ENCODE measurements around the gene EXPH5.
A peak's percentile ranks its signal among the peaks of the same experiment; 100 is the strongest.

EXPH5 gene

GRCh38 chr11:108497317-108498045, 96.1 kb downstream of the EXPH5 start (continued):
- TF ChIP-seq, protein P1, sequence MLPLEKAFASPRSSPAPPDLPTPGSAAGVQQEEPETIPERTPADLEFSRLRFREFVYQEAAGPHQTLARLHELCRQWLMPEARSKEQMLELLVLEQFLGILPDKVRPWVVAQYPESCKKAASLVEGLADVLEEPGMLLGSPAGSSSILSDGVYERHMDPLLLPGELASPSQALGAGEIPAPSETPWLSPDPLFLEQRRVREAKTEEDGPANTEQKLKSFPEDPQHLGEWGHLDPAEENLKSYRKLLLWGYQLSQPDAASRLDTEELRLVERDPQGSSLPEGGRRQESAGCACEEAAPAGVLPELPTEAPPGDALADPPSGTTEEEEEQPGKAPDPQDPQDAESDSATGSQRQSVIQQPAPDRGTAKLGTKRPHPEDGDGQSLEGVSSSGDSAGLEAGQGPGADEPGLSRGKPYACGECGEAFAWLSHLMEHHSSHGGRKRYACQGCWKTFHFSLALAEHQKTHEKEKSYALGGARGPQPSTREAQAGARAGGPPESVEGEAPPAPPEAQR (tag by site-specific recombination; IDR thresholded peaks at IDR 0.05): no peak
- TF ChIP-seq SALL2 (tag by site-specific recombination; IDR thresholded peaks at IDR 0.05; ENCODE audit: borderline replicate concordance) (no peak), ZNF830 (tag by site-specific recombination; IDR thresholded peaks at IDR 0.05; ENCODE audit: low read depth) (no peak), ZNF529 (tag by site-specific recombination; IDR thresholded peaks at IDR 0.05; ENCODE audit: insufficient replicate concordance) (no peak), ZNF707 (tag by site-specific recombination; IDR thresholded peaks at IDR 0.05) (no peak), ZFP41 (tag by site-specific recombination; IDR thresholded peaks at IDR 0.05; ENCODE audit: borderline replicate concordance) (no peak), ZNF221 (tag by site-specific recombination; IDR thresholded peaks at IDR 0.05; ENCODE audit: borderline replicate concordance) (no peak), ZNF621 (tag by site-specific recombination; IDR thresholded peaks at IDR 0.05) (no peak), GLI2 (tag by site-specific recombination; IDR thresholded peaks at IDR 0.05; ENCODE audit: borderline replicate concordance, low read depth) (no peak), BCL11A (tag by site-specific recombination; IDR thresholded peaks at IDR 0.05; ENCODE audit: low read depth) (peak; percentile 48; the same call in 1 of the 2 replicates), ZNF121 (tag by site-specific recombination; IDR thresholded peaks at IDR 0.05) (no peak), MYNN (tag by site-specific recombination; IDR thresholded peaks at IDR 0.05; ENCODE audit: borderline replicate concordance) (no peak), ZNF354C (tag by site-specific recombination; IDR thresholded peaks at IDR 0.05; ENCODE audit: borderline replicate concordance, low read depth) (no peak), MEIS1 (CRISPR knock-in tag; IDR thresholded peaks at IDR 0.05; ENCODE audit: borderline replicate concordance) (no peak), ZNF777 (tag by site-specific recombination; IDR thresholded peaks at IDR 0.05; ENCODE audit: borderline replicate concordance) (no peak), ZNF544 (tag by site-specific recombination; IDR thresholded peaks at IDR 0.05) (no peak), BCL11B (tag by site-specific recombination; IDR thresholded peaks at IDR 0.05; ENCODE audit: low read depth) (peak; percentile 47; the same call in 1 of the 2 replicates), ZIC2 (tag by site-specific recombination; IDR thresholded peaks at IDR 0.05) (peak; percentile 48; the same call in 1 of the 2 replicates), YY2 (tag by site-specific recombination; IDR thresholded peaks at IDR 0.05) (no peak), ZNF335 (tag by site-specific recombination; conservative IDR thresholded peaks at IDR 0.05) (0 out of 2 replicates have a peak, but pooled peaks have one; percentile 3), ZNF202 (tag by site-specific recombination; IDR thresholded peaks at IDR 0.05; ENCODE audit: borderline replicate concordance) (no peak), ZNF48 (tag by site-specific recombination; IDR thresholded peaks at IDR 0.05) (no peak), ZSCAN30 (tag by site-specific recombination; IDR thresholded peaks at IDR 0.05) (no peak), ZSCAN16 (tag by site-specific recombination; IDR thresholded peaks at IDR 0.05) (no peak), ZNF610 (tag by site-specific recombination; IDR thresholded peaks at IDR 0.05; ENCODE audit: borderline replicate concordance) (no peak), ZNF341 (tag by site-specific recombination; IDR thresholded peaks at IDR 0.05; ENCODE audit: low read depth) (no peak), ZNF404 (tag by site-specific recombination; IDR thresholded peaks at IDR 0.05) (no peak), ZNF157 (tag by site-specific recombination; IDR thresholded peaks at IDR 0.05) (no peak), PRDM6 (tag by site-specific recombination; IDR thresholded peaks at IDR 0.05) (peak; percentile 20; the same call in 1 of the 2 replicates), KLF16 (tag by site-specific recombination; IDR thresholded peaks at IDR 0.05) (no peak), ZNF792 (tag by site-specific recombination; IDR thresholded peaks at IDR 0.05) (no peak)
- TF ChIP-seq, protein P2, sequence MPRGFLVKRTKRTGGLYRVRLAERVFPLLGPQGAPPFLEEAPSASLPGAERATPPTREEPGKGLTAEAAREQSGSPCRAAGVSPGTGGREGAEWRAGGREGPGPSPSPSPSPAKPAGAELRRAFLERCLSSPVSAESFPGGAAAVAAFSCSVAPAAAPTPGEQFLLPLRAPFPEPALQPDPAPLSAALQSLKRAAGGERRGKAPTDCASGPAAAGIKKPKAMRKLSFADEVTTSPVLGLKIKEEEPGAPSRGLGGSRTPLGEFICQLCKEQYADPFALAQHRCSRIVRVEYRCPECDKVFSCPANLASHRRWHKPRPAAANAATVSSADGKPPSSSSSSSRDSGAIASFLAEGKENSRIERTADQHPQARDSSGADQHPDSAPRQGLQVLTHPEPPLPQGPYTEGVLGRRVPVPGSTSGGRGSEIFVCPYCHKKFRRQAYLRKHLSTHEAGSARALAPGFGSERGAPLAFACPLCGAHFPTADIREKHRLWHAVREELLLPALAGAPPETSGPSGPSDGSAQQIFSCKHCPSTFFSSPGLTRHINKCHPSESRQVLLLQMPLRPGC (tag by site-specific recombination; IDR thresholded peaks at IDR 0.05): peak; percentile 93
- TF ChIP-seq, protein P3, sequence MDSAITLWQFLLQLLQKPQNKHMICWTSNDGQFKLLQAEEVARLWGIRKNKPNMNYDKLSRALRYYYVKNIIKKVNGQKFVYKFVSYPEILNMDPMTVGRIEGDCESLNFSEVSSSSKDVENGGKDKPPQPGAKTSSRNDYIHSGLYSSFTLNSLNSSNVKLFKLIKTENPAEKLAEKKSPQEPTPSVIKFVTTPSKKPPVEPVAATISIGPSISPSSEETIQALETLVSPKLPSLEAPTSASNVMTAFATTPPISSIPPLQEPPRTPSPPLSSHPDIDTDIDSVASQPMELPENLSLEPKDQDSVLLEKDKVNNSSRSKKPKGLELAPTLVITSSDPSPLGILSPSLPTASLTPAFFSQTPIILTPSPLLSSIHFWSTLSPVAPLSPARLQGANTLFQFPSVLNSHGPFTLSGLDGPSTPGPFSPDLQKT (IDR thresholded peaks at IDR 0.05; ENCODE audit: borderline replicate concordance, low read depth, low read length): no peak
- TF ChIP-seq, protein P4, sequence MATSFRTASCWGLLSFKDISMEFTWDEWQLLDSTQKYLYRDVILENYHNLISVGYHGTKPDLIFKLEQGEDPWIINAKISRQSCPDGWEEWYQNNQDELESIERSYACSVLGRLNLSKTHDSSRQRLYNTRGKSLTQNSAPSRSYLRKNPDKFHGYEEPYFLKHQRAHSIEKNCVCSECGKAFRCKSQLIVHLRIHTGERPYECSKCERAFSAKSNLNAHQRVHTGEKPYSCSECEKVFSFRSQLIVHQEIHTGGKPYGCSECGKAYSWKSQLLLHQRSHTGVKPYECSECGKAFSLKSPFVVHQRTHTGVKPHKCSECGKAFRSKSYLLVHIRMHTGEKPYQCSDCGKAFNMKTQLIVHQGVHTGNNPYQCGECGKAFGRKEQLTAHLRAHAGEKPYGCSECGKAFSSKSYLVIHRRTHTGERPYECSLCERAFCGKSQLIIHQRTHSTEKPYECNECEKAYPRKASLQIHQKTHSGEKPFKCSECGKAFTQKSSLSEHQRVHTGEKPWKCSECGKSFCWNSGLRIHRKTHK (tag by site-specific recombination; IDR thresholded peaks at IDR 0.05): no peak
